Osteoblast (primary cell): ENCODE measurements around the gene NCLN. TPM values are rescaled to one million over a fixed set of nuclear protein-coding genes. Genes with fewer than 3 reads are reported as not detected.

Source experiments
- DNase-seq: peaks from one replicate; pipeline ENCODE4 v3.0.0; 2011; ENCODE audit warnings: low spot score, mixed read lengths; ENCODE audit not compliant: insufficient read length; ENCODE audit errors: missing footprints
- H2AFZ ChIP-seq: 2 replicates; pipeline ENCODE4 v1.6.0; 2011; ENCODE audit warnings: mild to moderate bottlenecking, low read length
- H3K27ac ChIP-seq: 2 replicates; pipeline ENCODE4 v1.5.1; 2011; ENCODE audit warnings: mild to moderate bottlenecking, low read depth, low read length, moderate library complexity
- H3K27me3 ChIP-seq: 2 replicates; pipeline ENCODE4 v1.6.0; 2012; ENCODE audit warnings: mild to moderate bottlenecking, control low read depth, inconsistent platforms, low read length, moderate library complexity; ENCODE audit not compliant: insufficient read depth
- H3K36me3 ChIP-seq: 2 replicates; pipeline ENCODE4 v1.5.1; 2011; ENCODE audit warnings: mild to moderate bottlenecking, low read length, control low read depth, moderate library complexity; ENCODE audit not compliant: insufficient read depth
- H3K4me1 ChIP-seq: 2 replicates; pipeline ENCODE4 v1.5.1; 2011; ENCODE audit warnings: mild to moderate bottlenecking, low read length, control low read depth, moderate library complexity; ENCODE audit not compliant: insufficient read depth
- H3K4me2 ChIP-seq: 2 replicates; pipeline ENCODE4 v1.6.0; 2011; ENCODE audit warnings: mild to moderate bottlenecking, low read length; ENCODE audit not compliant: insufficient read depth
- H3K4me3 ChIP-seq: fragments of 200-600 bp; sonication (generic); 3 replicates; pipeline ENCODE4 v1.5.1; 2012; ENCODE audit warnings: mild to moderate bottlenecking, low read length, inconsistent platforms; ENCODE audit not compliant: insufficient read depth
- H3K79me2 ChIP-seq: 2 replicates; pipeline ENCODE4 v1.6.0; 2012; ENCODE audit warnings: mild to moderate bottlenecking, low read length, control low read depth, inconsistent platforms; ENCODE audit not compliant: insufficient read depth
- H3K9me3 ChIP-seq: 2 replicates; pipeline ENCODE4 v1.5.1; 2011; ENCODE audit warnings: low read depth, low read length, control low read depth
- H4K20me1 ChIP-seq: 2 replicates; pipeline ENCODE4 v1.6.0; 2012; ENCODE audit warnings: mild to moderate bottlenecking, low read length, control low read depth; ENCODE audit not compliant: insufficient read depth
- CTCF ChIP-seq: IDR thresholded peaks from 2 replicates; pipeline ENCODE4 v1.5.1; 2011; ENCODE audit warnings: mild to moderate bottlenecking, low read depth, low read length, moderate library complexity; ENCODE audit errors: extremely low read depth
- total RNA-seq: library from RNA; depleted of rRNA; stranded (reverse); fragments of >200 nt; gene quantifications from 2 replicates; pipeline ENCODE4 v1.2.3, GENCODE V29; 2012

Gene NCLN
- total RNA-seq, 1 donor, result 39.4 TPM

GRCh38 chr19:3203805-3204645, 18.3 kb downstream of the NCLN start:
- H3K9me3 ChIP-seq, result no peaks in the 10 kb centered on the region
- H3K36me3 ChIP-seq, result peaks cover 18% of the 10 kb centered on the region
- TF ChIP-seq CTCF, result no peak
- no peaks in the 10 kb centered on the region for H4K20me1 ChIP-seq
- H3K79me2 ChIP-seq, result no peaks in the 10 kb centered on the region
- no peaks in the 10 kb centered on the region for H3K4me1 ChIP-seq
- no peaks in the 10 kb centered on the region for H3K27me3 ChIP-seq
- H3K4me3 ChIP-seq, result no peak overlapping the region
- no peak overlapping the region for H2AFZ ChIP-seq
- no peak overlapping the region for H3K27ac ChIP-seq
- no peak for DNase-seq
- no peak overlapping the region for H3K4me2 ChIP-seq

GRCh38 chr19:3204646-3205275, 19.0 kb downstream of the NCLN start:
- Histone ChIP-seq H3K4me1 (no peaks in the 10 kb centered on the region), H3K27ac (no peak overlapping the region), H2AFZ (no peak overlapping the region), H3K27me3 (no peaks in the 10 kb centered on the region), H3K36me3 (peaks cover 15% of the 10 kb centered on the region), H4K20me1 (peaks cover under 1% of the 10 kb centered on the region), H3K4me3 (no peak overlapping the region), H3K79me2 (no peaks in the 10 kb centered on the region), H3K4me2 (no peak overlapping the region), H3K9me3 (no peaks in the 10 kb centered on the region)
- no peak for TF ChIP-seq CTCF
- DNase-seq, result no peak

GRCh38 chr19:3206216-3206953, 20.7 kb downstream of the NCLN start:
- H3K9me3 ChIP-seq, result no peaks in the 10 kb centered on the region
- no peak overlapping the region for H3K4me3 ChIP-seq
- peaks cover 15% of the 10 kb centered on the region for H3K36me3 ChIP-seq
- H3K27ac ChIP-seq, result no peak overlapping the region
- H4K20me1 ChIP-seq, result peaks cover 5% of the 10 kb centered on the region
- no peak overlapping the region for H3K4me2 ChIP-seq
- H3K27me3 ChIP-seq, result no peaks in the 10 kb centered on the region
- TF ChIP-seq CTCF, result no peak
- no peak for DNase-seq
- H3K79me2 ChIP-seq, result no peaks in the 10 kb centered on the region
- no peaks in the 10 kb centered on the region for H3K4me1 ChIP-seq
- H2AFZ ChIP-seq, result no peak overlapping the region
